C4-2B (cell line): ENCODE measurements around the gene PATE2.

Experiments
- H3K27ac ChIP-seq: fragments of 450-650 bp; 2 replicates; pipeline ENCODE4 v1.5.1; 2017
- CTCF ChIP-seq: fragments of 450-650 bp; conservative IDR thresholded peaks from 2 replicates; pipeline ENCODE4 v1.5.1; 2017; ENCODE audit warnings: mild to moderate bottlenecking
- ZFX ChIP-seq: fragments of 450-650 bp; IDR thresholded peaks from 2 replicates; pipeline ENCODE4 v1.6.1; 2017

PATE2 gene

DNA sequence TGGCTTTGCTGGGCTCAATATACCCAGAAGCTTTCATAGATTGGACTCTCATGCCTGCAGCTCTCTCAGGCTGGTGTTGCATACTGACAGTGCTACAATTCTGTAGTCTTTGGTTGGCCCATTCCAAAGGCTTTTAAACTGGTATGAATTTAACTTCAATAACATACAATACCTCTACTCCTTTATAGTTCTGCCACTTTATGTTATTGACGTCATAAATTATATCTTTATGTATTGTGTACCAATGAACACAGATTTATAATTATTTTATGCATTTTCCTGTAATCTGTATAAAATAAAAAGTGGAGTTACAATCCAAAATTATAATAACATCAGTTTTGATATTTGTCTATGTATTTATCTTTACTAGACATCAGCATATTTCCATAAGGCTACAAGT is 16.2 kb downstream of the PATE2 start:
- TF ChIP-seq CTCF (no peak), ZFX (no peak)
- no peak overlapping the region for H3K27ac ChIP-seq

- no peak overlapping the region for H3K27ac ChIP-seq
- TF ChIP-seq CTCF (no peak), ZFX (no peak)
These were observed 22.6 kb downstream of the PATE2 start for GRCh38 chr11:125756050-125756449.

DNA sequence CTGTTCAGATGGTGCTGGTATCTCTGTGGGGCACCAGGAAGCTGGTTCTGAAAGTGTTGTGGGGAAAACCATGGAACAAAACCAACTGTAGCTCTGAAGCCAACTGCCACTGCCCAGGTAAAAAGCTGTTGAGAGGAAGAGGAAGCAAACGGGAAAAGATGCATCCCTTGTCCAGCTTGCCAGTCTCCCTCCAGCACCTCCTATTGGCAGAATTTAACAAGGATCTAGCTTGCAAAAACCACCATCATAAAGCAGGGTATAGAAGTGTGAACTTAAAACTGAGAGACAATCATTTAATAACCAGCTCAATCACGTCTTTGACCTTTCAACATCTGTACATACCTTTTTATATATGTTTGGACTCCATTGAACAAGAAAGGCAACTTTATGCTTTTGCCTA is 28.0 kb downstream of the PATE2 start:
- no peak for TF ChIP-seq ZFX
- TF ChIP-seq CTCF = peak; percentile 22
- no peak overlapping the region for H3K27ac ChIP-seq

DNA sequence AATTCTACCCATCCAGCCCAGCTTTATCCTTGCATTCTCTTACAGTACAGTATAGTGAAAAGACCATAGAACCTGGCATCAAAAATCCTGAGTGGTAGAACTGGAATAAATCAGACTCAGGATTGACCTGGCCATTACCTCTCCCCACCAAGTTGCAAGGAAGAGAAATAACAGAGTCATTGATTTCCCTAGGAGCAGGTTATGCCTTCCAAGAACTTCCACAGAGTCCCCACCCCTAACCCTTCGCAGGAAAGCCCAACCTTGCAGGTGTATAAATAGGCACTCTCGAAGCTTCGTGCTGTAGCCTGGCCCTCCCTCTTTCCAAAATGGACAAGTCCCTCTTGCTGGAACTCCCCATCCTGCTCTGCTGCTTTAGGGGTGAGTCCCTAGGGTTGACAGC is 32.6 kb downstream of the PATE2 start, which contains the start of gene PATE1:
Gene PATE1 (plus strand): TSS at position 301 of the 400 bp plus-strand sequence. CDS start 26 bp downstream, at position 327.
- no peak within 1 kb of the TSS for H3K27ac ChIP-seq
- TF ChIP-seq ZFX = no peak
- TF ChIP-seq CTCF = no peak

GRCh38 chr11:125743681-125744080 is 34.9 kb downstream of the PATE2 start:
- TF ChIP-seq ZFX (no peak), CTCF (no peak)

DNA sequence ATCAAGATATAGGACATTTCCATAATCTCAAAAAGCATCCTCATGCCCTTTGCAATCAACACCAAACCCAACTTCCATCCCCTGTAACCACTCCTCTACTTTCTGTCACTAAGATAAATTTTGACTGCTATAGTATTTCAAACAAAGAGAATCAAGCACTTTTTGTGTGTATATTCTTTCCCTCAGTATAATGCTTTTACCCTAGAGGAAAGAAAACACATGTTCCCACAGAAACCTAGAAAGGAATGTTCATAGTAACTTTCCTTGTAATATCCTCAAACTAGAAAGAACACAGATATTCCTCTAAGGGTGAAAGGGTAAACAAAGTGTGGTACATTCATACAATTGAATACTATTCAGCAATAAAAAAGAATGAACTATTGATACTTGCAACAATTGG is 38.0 kb downstream of the PATE2 start:
- no peak for TF ChIP-seq ZFX
- TF ChIP-seq CTCF = no peak
- H3K27ac ChIP-seq = no peak overlapping the region

More at GRCh38 chr11:125743681-125744080, 34.9 kb downstream of the PATE2 start:
- H3K27ac ChIP-seq = no peak overlapping the region

GRCh38 chr11:125728969-125729368 is 49.7 kb downstream of the PATE2 start:
- H3K27ac ChIP-seq = no peak overlapping the region
- TF ChIP-seq ZFX (no peak), CTCF (no peak)
